HCT116 (cell line): ENCODE data around the gene CEP20.

Experiments
- CTCF ChIP-seq, 3 experiments: fragments of 200-600 bp in 1 of 3; sonication (generic) in 1 of 3; IDR thresholded peaks in 2 of 3; conservative IDR thresholded peaks in 1 of 3; 2 replicates each; pipeline ENCODE4 v1.5.1; 2012 to 2017; ENCODE audit warnings: low read depth in 2 of 3, low read length in 2 of 3, antibody characterized with exemption in 1 of 3, borderline replicate concordance in 1 of 3, control low read depth in 1 of 3, mild to moderate bottlenecking in 1 of 3, mixed read lengths in 1 of 3, mixed run types in 1 of 3, moderate library complexity in 1 of 3; ENCODE audit not compliant: insufficient read depth in 1 of 3
- EGR1 ChIP-seq: IDR thresholded peaks from 2 replicates; pipeline ENCODE4 v1.6.1; 2012; ENCODE audit warnings: low read depth
- EZH2 ChIP-seq: fragments of 200-600 bp; sonication (generic); IDR thresholded peaks from 2 replicates; pipeline ENCODE4 v1.6.1; 2017; ENCODE audit warnings: antibody characterized with exemption, mixed run types
- POLR2AphosphoS5 ChIP-seq: IDR thresholded peaks from 2 replicates; pipeline ENCODE4 v1.6.1; 2011; ENCODE audit warnings: mild to moderate bottlenecking, low read depth, low read length, moderate library complexity
- SIN3A ChIP-seq: IDR thresholded peaks from 2 replicates; pipeline ENCODE4 v1.6.1; 2012; ENCODE audit warnings: low read depth
- SRF ChIP-seq: IDR thresholded peaks from 2 replicates; pipeline ENCODE4 v1.6.1; 2012; ENCODE audit warnings: low read depth
- TCF7L2 ChIP-seq: IDR thresholded peaks from 2 replicates; pipeline ENCODE4 v1.7.0; 2011; ENCODE audit warnings: borderline replicate concordance, inconsistent platforms; ENCODE audit not compliant: insufficient read depth, insufficient read length; ENCODE audit errors: extremely low read depth
- YY1 ChIP-seq: IDR thresholded peaks from 2 replicates; pipeline ENCODE4 v1.6.1; 2011; ENCODE audit warnings: low read length, low read depth, moderate library complexity, mild to moderate bottlenecking; ENCODE audit not compliant: insufficient replicate concordance; ENCODE audit errors: extremely low read depth
- ZBTB33 ChIP-seq: IDR thresholded peaks from 2 replicates; pipeline ENCODE4 v1.6.1; 2011; ENCODE audit warnings: mild to moderate bottlenecking, low read length, moderate library complexity; ENCODE audit not compliant: insufficient replicate concordance; ENCODE audit errors: extremely low read depth

GRCh38 chr16:15817446-15817845 is 71.0 kb downstream of the CEP20 start:
- TF ChIP-seq CTCF (IDR thresholded peaks at IDR 0.05 in 2 of 3, conservative IDR thresholded peaks at IDR 0.05 in 1 of 3; ENCODE audit: borderline replicate concordance in 1 of 3, insufficient read depth in 1 of 3, low read depth in 2 of 3, low read length in 2 of 3) (no peak), ZBTB33 (no peak), SIN3A (no peak), EGR1 (no peak), YY1 (no peak), SRF (no peak), POLR2AphosphoS5 (no peak), EZH2 (no peak), TCF7L2 (no peak)
